SU-DHL-6 (cell line): ENCODE results near the gene OSBPL5.

Source experiments
- CTCF ChIP-seq: fragments of 200-600 bp; sonication (generic); IDR thresholded peaks from one replicate; pipeline ENCODE4 v1.5.1; 2017; ENCODE audit warnings: antibody characterized with exemption, mild to moderate bottlenecking, low read length, moderate library complexity; ENCODE audit not compliant: insufficient read depth, poor library complexity, severe bottlenecking
- EZH2phosphoT487 ChIP-seq: fragments of 200-600 bp; sonication (generic), shearing (Covaris generic); conservative IDR thresholded peaks from 2 replicates; pipeline ENCODE4 v1.6.1; 2018; ENCODE audit warnings: mild to moderate bottlenecking, antibody characterized with exemption, low read length, moderate library complexity, mixed read lengths

- TF ChIP-seq EZH2phosphoT487 (no peak), CTCF (no peak)
Measured at GRCh38 chr11:3120071-3120792, 44.9 kb downstream of the OSBPL5 start.
